SH-SY5Y (cell line): ENCODE measurements around the gene UBE3A.

ENCODE experiments used
- GATA2 ChIP-seq: IDR thresholded peaks from 2 replicates; pipeline ENCODE4 v1.6.1; 2011; ENCODE audit warnings: mild to moderate bottlenecking, low read depth, low read length
- GATA3 ChIP-seq: IDR thresholded peaks from 2 replicates; pipeline ENCODE4 v1.6.1; 2011; ENCODE audit warnings: low read depth, mild to moderate bottlenecking, low read length, moderate library complexity

- TF ChIP-seq GATA2 = no peak
- no peak for TF ChIP-seq GATA3
Observed at GRCh38 chr15:25385986-25386385, 52.8 kb downstream of the UBE3A start.
